ENCODE results near the gene ZDBF2. TPM values are rescaled to one million over a fixed set of nuclear protein-coding genes. Genes with fewer than 3 reads are reported as not detected.

Gene ZDBF2
- total RNA-seq, 1 donor from 2014 or later: 8.0 TPM

GRCh38 chr2:206271065-206271464 lies 3.4 kb upstream of the ZDBF2 start:
- no peak overlapping the region for H3K27ac Mint-ChIP-seq
- CTCF ChIA-PET: interaction anchor here (1.0 kb wide), 1 partner anchor 9 kb away, joined by 3 read pairs; no protein-coding TSS in a partner anchor
- H3K27me3 Mint-ChIP-seq: peaks cover 48% of the 10 kb centered on the region
- no peak for TF ChIP-seq CTCF (IDR thresholded peaks at IDR 0.05)
- no peak for DNase-seq
- intact Hi-C loops (cut with micrococcal nuclease): loop anchor here (5.0 to 10.0 kb wide), 4 partner anchors 171 to 1754 kb away; partner anchors contain the start of genes ADAM23, FASTKD2, INO80D and MDH1B
- no peak for ATAC-seq (ENCODE audit: low read depth)
- no peak overlapping the region for H3K4me3 Mint-ChIP-seq
- peaks cover 16% of the 10 kb centered on the region for H3K4me1 Mint-ChIP-seq
- POLR2A ChIA-PET: no interaction called here
- peaks cover 2% of the 10 kb centered on the region for H3K9me3 Mint-ChIP-seq
- H3K36me3 Mint-ChIP-seq (ENCODE audit: low read depth): peaks cover 1% of the 10 kb centered on the region

- ChIA-PET CTCF (interaction anchor here (1.5 kb wide), 1 partner anchor 14 kb away, joined by 3 read pairs; no protein-coding TSS in a partner anchor), POLR2A (interaction anchor here (0.6 to 2.5 kb wide), 7 partner anchors 9 to 114 kb away, joined by 3 to 23 read pairs (median 4); partner anchors contain the start of genes EEF1B2 and NDUFS1)
- no peak for DNase-seq
- peaks cover 1% of the 10 kb centered on the region for H3K36me3 Mint-ChIP-seq (ENCODE audit: low read depth)
- H3K27me3 Mint-ChIP-seq: peaks cover 43% of the 10 kb centered on the region
- peak overlapping the region; percentile 84 for H3K4me3 Mint-ChIP-seq
- no peak for ATAC-seq (ENCODE audit: low read depth)
- H3K27ac Mint-ChIP-seq: peak overlapping the region; percentile 65
- H3K4me1 Mint-ChIP-seq: peaks cover 18% of the 10 kb centered on the region
- no peak for TF ChIP-seq CTCF (IDR thresholded peaks at IDR 0.05)
- H3K9me3 Mint-ChIP-seq: peaks cover 2% of the 10 kb centered on the region
- intact Hi-C loops (cut with micrococcal nuclease): loop anchor here (1.0 to 10.0 kb wide), 5 partner anchors 28 to 1751 kb away; partner anchors contain the start of genes ADAM23, FASTKD2, INO80D and MDH1B
Observed at GRCh38 chr2:206273905-206274304, 558 bp upstream of the ZDBF2 start.

DNA sequence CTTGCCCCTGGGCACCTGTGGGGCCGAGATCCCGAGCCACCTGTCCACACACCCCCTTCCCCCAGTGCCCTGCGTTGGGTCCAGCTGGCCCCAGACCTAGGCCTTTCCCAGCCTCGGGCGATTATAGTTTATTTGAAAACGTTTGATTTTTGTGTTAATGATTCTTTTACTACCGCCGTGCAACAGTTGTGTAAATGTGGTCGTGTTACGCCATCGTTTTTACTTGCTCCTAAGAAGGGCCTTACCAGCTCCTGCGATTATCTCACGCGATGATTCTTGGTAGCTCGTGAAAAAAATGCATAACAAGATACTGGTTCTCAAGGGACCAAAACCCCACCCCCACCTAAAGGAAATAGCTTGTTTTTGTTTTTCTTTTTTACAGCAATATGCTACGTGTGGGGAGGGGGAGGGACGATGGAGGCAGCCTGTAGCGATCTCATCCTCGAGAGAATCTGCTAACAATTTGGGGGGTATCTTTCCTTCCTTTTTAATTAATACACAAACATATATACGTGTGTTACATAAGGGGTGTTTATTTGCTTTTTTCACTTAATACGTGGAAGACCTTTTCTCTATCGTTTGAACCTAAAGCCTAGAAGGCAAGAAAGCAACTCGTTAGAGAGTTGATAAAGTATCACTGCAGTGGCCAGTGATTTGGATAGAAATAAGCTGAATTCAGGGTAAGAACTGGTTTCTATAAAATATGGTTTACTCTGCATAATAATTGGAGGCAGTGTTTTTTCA lies 1.0 kb downstream of the ZDBF2 start:
- CTCF ChIA-PET: interaction anchor here (0.8 kb wide), 1 partner anchor 11 kb away, joined by 3 read pairs; no protein-coding TSS in a partner anchor
- peak; percentile 15 for ATAC-seq (ENCODE audit: low read depth)
- intact Hi-C loops (cut with micrococcal nuclease): loop anchor here (1.0 to 10.0 kb wide), 3 partner anchors 116 to 1749 kb away; partner anchors contain the start of genes EEF1B2, FASTKD2, MDH1B and NDUFS1
- Mint-ChIP-seq H3K4me3 (peak overlapping the region; percentile 84), H3K4me1 (peaks cover 18% of the 10 kb centered on the region), H3K9me3 (peaks cover 2% of the 10 kb centered on the region), H3K27ac (peak overlapping the region; percentile 59), H3K27me3 (peaks cover 41% of the 10 kb centered on the region), H3K36me3 (ENCODE audit: low read depth) (peaks cover 3% of the 10 kb centered on the region)
- no peak for TF ChIP-seq CTCF (IDR thresholded peaks at IDR 0.05)
- POLR2A ChIA-PET: interaction anchor here (1.0 to 2.5 kb wide), 3 partner anchors 115 to 191 kb away, joined by 3 to 23 read pairs (median 4); partner anchors contain the start of genes EEF1B2, INO80D and NDUFS1
- DNase-seq: no peak

- peaks cover 38% of the 10 kb centered on the region for H3K27me3 Mint-ChIP-seq
- no peak for TF ChIP-seq CTCF (IDR thresholded peaks at IDR 0.05)
- POLR2A ChIA-PET: interaction anchor here (1.6 kb wide), 1 partner anchor 190 kb away, joined by 4 read pairs; the partner anchor contains the start of gene INO80D
- ATAC-seq (ENCODE audit: low read depth) (no peak), DNase-seq (no peak)
- peak overlapping the region; percentile 84 for H3K4me3 Mint-ChIP-seq
- CTCF ChIA-PET: no interaction called here
- no peak overlapping the region for H3K27ac Mint-ChIP-seq
- H3K36me3 Mint-ChIP-seq (ENCODE audit: low read depth): peaks cover 3% of the 10 kb centered on the region
- intact Hi-C loops (cut with micrococcal nuclease): loop anchor here (10.0 kb wide), 2 partner anchors 488 to 1748 kb away; partner anchors contain the start of genes FASTKD2, MDH1B and PLEKHM3
- H3K4me1 Mint-ChIP-seq: peaks cover 18% of the 10 kb centered on the region
- peaks cover 2% of the 10 kb centered on the region for H3K9me3 Mint-ChIP-seq
Observed at GRCh38 chr2:206276169-206276942, 1.9 kb downstream of the ZDBF2 start.
